ENCODE results near the gene SRGAP2C. TPM values are rescaled to one million over a fixed set of nuclear protein-coding genes. Genes with fewer than 3 reads are reported as not detected.

SRGAP2C gene
- total RNA-seq = 36.9 and 77.5 TPM in 2 replicates

DNA sequence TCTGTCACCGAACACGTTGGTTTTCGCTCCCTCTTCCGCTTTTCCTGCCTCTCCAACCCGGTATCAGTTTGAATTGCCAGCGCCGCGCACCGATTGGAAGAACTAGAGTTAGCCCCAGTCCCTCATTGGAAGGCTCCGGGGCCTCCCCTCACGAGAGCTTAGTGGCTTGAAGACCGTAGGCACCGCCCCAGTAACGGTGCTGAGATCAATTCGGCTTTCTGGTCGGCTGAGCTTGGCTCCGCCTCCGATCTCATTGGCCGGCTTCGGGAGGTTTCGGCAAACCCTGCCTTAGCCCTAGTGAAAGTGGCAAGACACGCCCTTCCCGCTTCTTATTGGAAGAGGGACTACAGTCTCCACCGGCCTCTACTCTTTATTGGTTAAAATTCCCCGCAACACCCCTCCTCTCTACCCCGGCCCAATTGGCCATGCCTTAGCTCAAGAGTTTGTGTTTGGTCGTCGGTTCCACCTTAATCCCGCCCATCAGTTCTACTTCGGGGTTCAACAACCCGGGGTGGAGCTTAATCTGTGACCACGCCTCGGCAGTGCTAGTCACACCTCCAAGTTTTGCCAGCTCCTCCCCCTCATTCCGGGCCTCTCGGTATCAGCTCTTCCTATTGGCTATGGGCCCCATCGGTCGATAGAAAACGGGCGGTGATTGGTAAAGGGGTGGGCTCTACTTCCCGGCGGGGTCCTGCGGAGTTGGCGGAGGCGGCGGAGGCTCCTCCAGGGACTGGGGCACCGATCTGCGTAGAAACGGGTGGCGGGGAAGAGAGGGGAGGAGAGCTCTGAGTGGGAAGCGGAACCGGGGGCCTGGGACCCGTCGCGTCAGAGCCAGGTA is at the start of gene SRGAP2C, which contains the start of gene FAM72B:
SRGAP2C (plus strand) TSS at position 686 of the 838 bp plus-strand sequence. CDS start 2,472 bp downstream, outside the sequence.
FAM72B (minus strand) TSS at position 51 of the 838 bp plus-strand sequence. CDS start 851 bp downstream, outside the sequence.

Small RNAs within 50 kb of the gene (small RNA-seq; reads per million reads assigned to genes)
- gene AC243994.1 = not detected

Other genes with a start within 250 kb of the SRGAP2C start
- gene FAM72B, start 635 bp upstream of the SRGAP2C start, total RNA-seq = 8.7 and 10.2 TPM in 2 replicates